ENCODE data around the gene PRR5.

The PRR5 gene

DNA sequence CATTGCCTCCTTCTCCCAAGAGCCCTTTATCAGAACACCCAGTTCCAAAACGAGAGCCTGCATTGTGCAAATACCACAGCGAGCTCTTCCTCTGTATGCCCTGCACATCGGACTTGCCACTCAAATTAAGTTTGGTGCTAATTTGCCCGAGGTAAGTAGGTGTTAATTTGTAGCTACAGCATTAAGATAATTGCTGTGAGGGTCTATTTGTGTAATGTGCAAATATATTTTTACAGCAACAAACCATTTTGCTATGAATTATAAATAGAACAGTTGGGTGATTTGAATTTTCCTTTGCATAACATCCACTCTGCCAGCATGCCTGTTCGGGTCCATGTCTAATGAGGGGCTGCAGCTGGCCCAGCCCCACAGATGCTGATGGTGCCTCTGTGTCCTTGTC lies 58.5 kb downstream of the PRR5 start:
- no peaks in the 10 kb centered on the region for H4K20me1 ChIP-seq (ENCODE audit: insufficient read depth, low read length)
- peaks cover 2% of the 10 kb centered on the region; the same call in 1 of the 2 replicates for H3K9me3 ChIP-seq (ENCODE audit: insufficient read depth, low read length)
- no peaks in the 10 kb centered on the region for H3K36me3 ChIP-seq (replicated peaks; ENCODE audit: low read depth, low read length)
- no peak for TF ChIP-seq CTCF (IDR thresholded peaks at IDR 0.05; ENCODE audit: low read depth, low read length)
- TF ChIP-seq EZH2phosphoT487 (IDR thresholded peaks at IDR 0.05; ENCODE audit: low read depth): no peak
- H3K4me2 ChIP-seq (ENCODE audit: low read length): no peak overlapping the region
- no peak overlapping the region for H3K27ac ChIP-seq (ENCODE audit: low read length)
- peaks cover 7% of the 10 kb centered on the region; the same call in 1 of the 2 replicates for H3K27me3 ChIP-seq (ENCODE audit: low read depth, low read length)
- no peak overlapping the region for H2AFZ ChIP-seq (ENCODE audit: low read depth, low read length)
- no peak overlapping the region for H3K4me3 ChIP-seq (ENCODE audit: low read length)
- H3K4me1 ChIP-seq (ENCODE audit: low read length): no peaks in the 10 kb centered on the region
- H3K9ac ChIP-seq (ENCODE audit: low read length): no peak overlapping the region
- H3K79me2 ChIP-seq (ENCODE audit: low read length): no peaks in the 10 kb centered on the region

DNA sequence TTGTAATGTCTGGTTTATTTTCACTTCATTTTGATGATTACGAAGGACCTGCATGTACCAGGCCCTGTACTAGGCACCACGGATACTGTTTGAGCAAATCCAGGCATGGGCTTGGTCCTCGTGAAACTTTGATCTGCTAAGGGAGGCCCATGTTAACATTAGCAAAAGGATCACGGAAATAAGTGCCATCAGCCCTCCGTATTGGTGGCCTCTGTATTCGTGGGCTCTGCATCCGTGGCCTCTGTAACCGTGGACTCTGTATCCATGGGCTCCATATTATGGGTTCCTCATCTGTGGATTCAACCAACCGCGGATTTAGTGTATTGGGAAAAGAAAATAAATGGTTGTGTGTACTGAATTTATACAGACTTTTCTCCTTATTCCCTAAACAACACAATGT lies 59.0 kb downstream of the PRR5 start:
- H3K9me3 ChIP-seq (ENCODE audit: insufficient read depth, low read length): peaks cover 2% of the 10 kb centered on the region; the same call in 1 of the 2 replicates
- H3K9ac ChIP-seq (ENCODE audit: low read length): no peak overlapping the region
- H2AFZ ChIP-seq (ENCODE audit: low read depth, low read length): no peak overlapping the region
- H3K79me2 ChIP-seq (ENCODE audit: low read length): no peaks in the 10 kb centered on the region
- H3K27ac ChIP-seq (ENCODE audit: low read length): no peak overlapping the region
- no peak overlapping the region for H3K4me2 ChIP-seq (ENCODE audit: low read length)
- peaks cover 6% of the 10 kb centered on the region; the same call in 1 of the 2 replicates for H3K27me3 ChIP-seq (ENCODE audit: low read depth, low read length)
- no peaks in the 10 kb centered on the region for H3K36me3 ChIP-seq (replicated peaks; ENCODE audit: low read depth, low read length)
- no peaks in the 10 kb centered on the region for H3K4me1 ChIP-seq (ENCODE audit: low read length)
- no peak overlapping the region for H3K4me3 ChIP-seq (ENCODE audit: low read length)
- no peak for TF ChIP-seq CTCF (IDR thresholded peaks at IDR 0.05; ENCODE audit: low read depth, low read length)
- TF ChIP-seq EZH2phosphoT487 (IDR thresholded peaks at IDR 0.05; ENCODE audit: low read depth): no peak
- no peaks in the 10 kb centered on the region for H4K20me1 ChIP-seq (ENCODE audit: insufficient read depth, low read length)

- no peak overlapping the region for H3K9ac ChIP-seq (ENCODE audit: low read length)
- H3K36me3 ChIP-seq (replicated peaks; ENCODE audit: low read depth, low read length): no peaks in the 10 kb centered on the region
- no peak overlapping the region for H2AFZ ChIP-seq (ENCODE audit: low read depth, low read length)
- H3K4me1 ChIP-seq (ENCODE audit: low read length): no peaks in the 10 kb centered on the region
- no peak overlapping the region for H3K4me3 ChIP-seq (ENCODE audit: low read length)
- no peaks in the 10 kb centered on the region for H3K79me2 ChIP-seq (ENCODE audit: low read length)
- TF ChIP-seq EZH2phosphoT487 (IDR thresholded peaks at IDR 0.05; ENCODE audit: low read depth) (no peak), CTCF (IDR thresholded peaks at IDR 0.05; ENCODE audit: low read depth, low read length) (no peak)
- H4K20me1 ChIP-seq (ENCODE audit: insufficient read depth, low read length): no peaks in the 10 kb centered on the region
- peaks cover 2% of the 10 kb centered on the region; the same call in 1 of the 2 replicates for H3K9me3 ChIP-seq (ENCODE audit: insufficient read depth, low read length)
- H3K4me2 ChIP-seq (ENCODE audit: low read length): no peak overlapping the region
- H3K27me3 ChIP-seq (ENCODE audit: low read depth, low read length): peaks cover 4% of the 10 kb centered on the region; the same call in 1 of the 2 replicates
- no peak overlapping the region for H3K27ac ChIP-seq (ENCODE audit: low read length)
These were observed 62.4 kb downstream of the PRR5 start for GRCh38 chr22:44764373-44764772.

- no peaks in the 10 kb centered on the region for H3K4me1 ChIP-seq (ENCODE audit: low read length)
- no peak overlapping the region for H3K4me3 ChIP-seq (ENCODE audit: low read length)
- H4K20me1 ChIP-seq (ENCODE audit: insufficient read depth, low read length): no peaks in the 10 kb centered on the region
- peaks cover 4% of the 10 kb centered on the region; the same call in 1 of the 2 replicates for H3K27me3 ChIP-seq (ENCODE audit: low read depth, low read length)
- H3K79me2 ChIP-seq (ENCODE audit: low read length): no peaks in the 10 kb centered on the region
- H3K9me3 ChIP-seq (ENCODE audit: insufficient read depth, low read length): peaks cover 2% of the 10 kb centered on the region; the same call in 1 of the 2 replicates
- no peak overlapping the region for H3K27ac ChIP-seq (ENCODE audit: low read length)
- H2AFZ ChIP-seq (ENCODE audit: low read depth, low read length): no peak overlapping the region
- TF ChIP-seq CTCF (IDR thresholded peaks at IDR 0.05; ENCODE audit: low read depth, low read length) (no peak), EZH2phosphoT487 (IDR thresholded peaks at IDR 0.05; ENCODE audit: low read depth) (no peak)
- H3K36me3 ChIP-seq (replicated peaks; ENCODE audit: low read depth, low read length): no peaks in the 10 kb centered on the region
- H3K4me2 ChIP-seq (ENCODE audit: low read length): no peak overlapping the region
- H3K9ac ChIP-seq (ENCODE audit: low read length): no peak overlapping the region
These were observed 63.0 kb downstream of the PRR5 start for GRCh38 chr22:44764974-44765373.

Data from OCI-LY3 (cell line).